Measurements from ENCODE around the gene PPM1B. TPM values are rescaled to one million over a fixed set of nuclear protein-coding genes. Genes with fewer than 3 reads are reported as not detected.

Gene PPM1B
- total RNA-seq, 3 donors from 2014 or later (not counting 1 experiment from before 2014, with no cell fraction given): 79.9 to 102 (median 98.8) TPM

GRCh38 chr2:44152865-44153669 is 15.6 kb upstream of the PPM1B start:
- H3K36me3 Mint-ChIP-seq: no peaks in the 10 kb centered on the region
- no peak overlapping the region for H3K27ac ChIP-seq (ENCODE audit: low read length)
- H3K27ac Mint-ChIP-seq: no peak overlapping the region
- no peak for ATAC-seq
- no peak for DNase-seq
- no peaks in the 10 kb centered on the region for H3K36me3 ChIP-seq (ENCODE audit: control insufficient read depth, insufficient read depth, low read length)
- intact Hi-C loops (cut with micrococcal nuclease): no loop called here
- no peak overlapping the region for H3K4me3 ChIP-seq (ENCODE audit: low read length)
- H3K4me1 Mint-ChIP-seq: no peaks in the 10 kb centered on the region
- H3K4me3 Mint-ChIP-seq: no peak overlapping the region
- WGBS (ENCODE audit: insufficient coverage): 97% methylated on average over 5 of the region's 8 CpGs
- H3K27me3 Mint-ChIP-seq (ENCODE audit: low read depth in 2 of 2): peaks cover 0 to 10% of the 10 kb centered on the region in 2 donors
- H3K4me1 ChIP-seq (ENCODE audit: control insufficient read depth, insufficient read depth, low read length): no peaks in the 10 kb centered on the region
- no peaks in the 10 kb centered on the region for H3K9me3 Mint-ChIP-seq
- TF ChIP-seq CTCF (IDR thresholded peaks at IDR 0.05): no peak
- no peaks in the 10 kb centered on the region for H3K27me3 ChIP-seq (ENCODE audit: control insufficient read depth, insufficient read depth, low read length)
- H3K9me3 ChIP-seq (ENCODE audit: control insufficient read depth, insufficient read depth, low read length): no peaks in the 10 kb centered on the region

GRCh38 chr2:44155666-44156446 is 12.8 kb upstream of the PPM1B start:
- no peak for DNase-seq
- no peak for ATAC-seq
- Histone ChIP-seq H3K36me3 (ENCODE audit: control insufficient read depth, insufficient read depth, low read length) (no peaks in the 10 kb centered on the region), H3K4me3 (ENCODE audit: low read length) (no peak overlapping the region), H3K4me1 (ENCODE audit: control insufficient read depth, insufficient read depth, low read length) (no peaks in the 10 kb centered on the region), H3K9me3 (ENCODE audit: control insufficient read depth, insufficient read depth, low read length) (no peaks in the 10 kb centered on the region), H3K27me3 (ENCODE audit: control insufficient read depth, insufficient read depth, low read length) (no peaks in the 10 kb centered on the region), H3K27ac (ENCODE audit: low read length) (no peak overlapping the region)
- TF ChIP-seq CTCF (IDR thresholded peaks at IDR 0.05): no peak
- intact Hi-C loops (cut with micrococcal nuclease): no loop called here
- Mint-ChIP-seq H3K4me3 (no peak overlapping the region), H3K36me3 (no peaks in the 10 kb centered on the region), H3K9me3 (no peaks in the 10 kb centered on the region), H3K27ac (no peak overlapping the region), H3K4me1 (no peaks in the 10 kb centered on the region), H3K27me3 (ENCODE audit: low read depth in 2 of 2) (peaks cover 0 to 2% of the 10 kb centered on the region in 2 donors)
- 94% methylated on average over 5 of the region's 5 CpGs for WGBS (ENCODE audit: insufficient coverage)

GRCh38 chr2:44163777-44164176 is 4.9 kb upstream of the PPM1B start:
- Mint-ChIP-seq H3K9me3 (no peaks in the 10 kb centered on the region), H3K36me3 (no peaks in the 10 kb centered on the region), H3K27ac (no peak overlapping the region), H3K27me3 (ENCODE audit: low read depth in 2 of 2) (peaks cover 6 to 10% of the 10 kb centered on the region in 2 donors), H3K4me3 (no peak overlapping the region), H3K4me1 (peaks cover 10% of the 10 kb centered on the region in 2 donors)
- DNase-seq: no peak
- WGBS (ENCODE audit: insufficient coverage): 90% methylated on average over 1 of the region's 2 CpGs
- no peak overlapping the region for H3K27ac ChIP-seq (ENCODE audit: low read length)
- H3K4me1 ChIP-seq (ENCODE audit: control insufficient read depth, insufficient read depth, low read length): peaks cover 4% of the 10 kb centered on the region
- no peaks in the 10 kb centered on the region for H3K27me3 ChIP-seq (ENCODE audit: control insufficient read depth, insufficient read depth, low read length)
- no peak overlapping the region for H3K4me3 ChIP-seq (ENCODE audit: low read length)
- H3K36me3 ChIP-seq (ENCODE audit: control insufficient read depth, insufficient read depth, low read length): no peaks in the 10 kb centered on the region
- no peaks in the 10 kb centered on the region for H3K9me3 ChIP-seq (ENCODE audit: control insufficient read depth, insufficient read depth, low read length)
- no peak for ATAC-seq
- intact Hi-C loops (cut with micrococcal nuclease): no loop called here
- no peak for TF ChIP-seq CTCF (IDR thresholded peaks at IDR 0.05)
